ENCODE data around the gene WDR11.

WDR11 gene

GRCh38 chr10:120946497-120946896, 95.3 kb downstream of the WDR11 start:
- FAIRE-seq = no peak

- no peak for FAIRE-seq
Observed at GRCh38 chr10:120948889-120949608, 97.9 kb downstream of the WDR11 start.

GRCh38 chr10:120949609-120950031, 98.5 kb downstream of the WDR11 start:
- FAIRE-seq = no peak

GRCh38 chr10:120950051-120950561, 98.9 kb downstream of the WDR11 start:
- FAIRE-seq = no peak

GRCh38 chr10:120951288-120951687, 100.1 kb downstream of the WDR11 start:
- FAIRE-seq = no peak

GRCh38 chr10:120953897-120954296, 102.7 kb downstream of the WDR11 start:
- FAIRE-seq = no peak

Measured in colon (tissue), 2 donors.